HG02885 (cell line): Measurements from ENCODE around the gene USP8.
A peak's percentile ranks its signal among the peaks of the same experiment; 100 is the strongest.

Source experiments
- ATAC-seq: cut with Tn5 transposase; IDR thresholded peaks from one replicate; pipeline ENCODE4 v1.9.1; 2021; ENCODE audit warnings: mild to moderate bottlenecking; ENCODE audit not compliant: unreplicated experiment, poor library complexity

Gene USP8

GRCh38 chr15:50531163-50531562 lies 107.0 kb downstream of the USP8 start:
- ATAC-seq: no peak

GRCh38 chr15:50531766-50532165 lies 107.6 kb downstream of the USP8 start:
- no peak for ATAC-seq

- ATAC-seq: no peak
Observed at GRCh38 chr15:50542887-50543210, 118.6 kb downstream of the USP8 start.

GRCh38 chr15:50543556-50543955 lies 119.4 kb downstream of the USP8 start:
- no peak for ATAC-seq

GRCh38 chr15:50544368-50544767 lies 120.2 kb downstream of the USP8 start:
- ATAC-seq: no peak

- no peak for ATAC-seq
Observed at GRCh38 chr15:50546566-50546965, 122.4 kb downstream of the USP8 start, which contains the start of gene USP50. Gene USP50 (minus strand): TSS chr15:50546666. CDS start chr15:50546525, 141 bp downstream.

GRCh38 chr15:50549326-50549725 lies 125.1 kb downstream of the USP8 start:
- no peak for ATAC-seq

- ATAC-seq: peak; percentile 56
Observed at GRCh38 chr15:50552238-50552637, 128.0 kb downstream of the USP8 start.

- ATAC-seq: no peak
Observed at GRCh38 chr15:50556642-50557371, 132.6 kb downstream of the USP8 start.

GRCh38 chr15:50558012-50558411 lies 133.8 kb downstream of the USP8 start:
- ATAC-seq: peak; percentile 50

GRCh38 chr15:50562735-50563640 lies 138.8 kb downstream of the USP8 start:
- ATAC-seq: no peak

GRCh38 chr15:50563756-50564155 lies 139.6 kb downstream of the USP8 start:
- ATAC-seq: no peak
